ENCODE measurements around the gene PSORS1C1.
"Not testable (repeated sequence)": the region's sequence is repeated elsewhere in the genome, so short reads cannot be mapped to it uniquely, and the experiment has no call there.

PSORS1C1 gene, protein sequence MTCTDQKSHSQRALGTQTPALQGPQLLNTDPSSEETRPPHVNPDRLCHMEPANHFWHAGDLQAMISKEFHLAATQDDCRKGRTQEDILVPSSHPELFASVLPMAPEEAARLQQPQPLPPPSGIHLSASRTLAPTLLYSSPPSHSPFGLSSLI

DNA sequence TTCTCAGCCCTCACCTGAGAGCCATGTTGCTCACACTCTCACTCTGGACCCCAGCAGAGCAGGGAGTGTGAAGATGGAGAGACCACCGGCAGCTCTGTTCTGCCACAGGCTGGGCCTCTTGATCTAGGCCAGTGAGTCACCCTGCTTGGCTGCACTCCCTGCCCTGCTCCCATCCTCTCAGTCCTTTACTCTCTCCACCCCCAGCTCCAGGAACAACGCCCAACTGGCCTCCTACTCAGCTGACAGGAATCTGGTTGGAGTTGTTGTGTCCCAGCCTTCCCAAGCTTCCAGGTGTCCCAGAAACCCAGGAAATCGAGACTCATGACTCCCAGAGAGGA lies at the start of gene PSORS1C1:
TSS of gene PSORS1C1 (plus strand) at position 260 of the 338 bp plus-strand sequence. CDS start 14,833 bp downstream, outside the sequence.
- no peak for DNase-seq

- no peak for DNase-seq
Observed at GRCh38 chr6:31065556-31065955, 49.0 kb upstream of the PSORS1C1 start.

DNA sequence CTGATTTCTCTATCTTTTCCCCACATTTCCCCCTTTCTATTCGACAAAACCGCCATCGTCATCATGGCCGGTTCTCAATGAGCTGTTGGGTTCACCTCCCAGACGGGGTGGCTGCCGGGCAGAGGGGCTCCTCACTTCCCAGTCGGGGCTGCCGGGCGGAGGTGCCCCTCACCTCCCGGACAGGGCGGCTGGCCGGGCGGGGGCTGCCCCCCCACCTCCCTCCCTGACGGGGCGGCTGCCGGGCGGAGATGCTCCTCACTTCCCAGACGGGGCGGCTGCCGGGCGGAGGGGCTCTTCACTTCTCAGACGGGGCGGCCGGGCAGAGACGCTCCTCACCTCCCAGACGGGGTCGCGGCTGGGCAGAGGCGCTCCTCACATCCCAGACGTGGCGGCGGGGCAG lies 47.6 kb upstream of the PSORS1C1 start:
- DNase-seq, result not testable (repeated sequence)

GRCh38 chr6:31067891-31068668 lies 46.5 kb upstream of the PSORS1C1 start:
- DNase-seq, result not testable (repeated sequence)

DNA sequence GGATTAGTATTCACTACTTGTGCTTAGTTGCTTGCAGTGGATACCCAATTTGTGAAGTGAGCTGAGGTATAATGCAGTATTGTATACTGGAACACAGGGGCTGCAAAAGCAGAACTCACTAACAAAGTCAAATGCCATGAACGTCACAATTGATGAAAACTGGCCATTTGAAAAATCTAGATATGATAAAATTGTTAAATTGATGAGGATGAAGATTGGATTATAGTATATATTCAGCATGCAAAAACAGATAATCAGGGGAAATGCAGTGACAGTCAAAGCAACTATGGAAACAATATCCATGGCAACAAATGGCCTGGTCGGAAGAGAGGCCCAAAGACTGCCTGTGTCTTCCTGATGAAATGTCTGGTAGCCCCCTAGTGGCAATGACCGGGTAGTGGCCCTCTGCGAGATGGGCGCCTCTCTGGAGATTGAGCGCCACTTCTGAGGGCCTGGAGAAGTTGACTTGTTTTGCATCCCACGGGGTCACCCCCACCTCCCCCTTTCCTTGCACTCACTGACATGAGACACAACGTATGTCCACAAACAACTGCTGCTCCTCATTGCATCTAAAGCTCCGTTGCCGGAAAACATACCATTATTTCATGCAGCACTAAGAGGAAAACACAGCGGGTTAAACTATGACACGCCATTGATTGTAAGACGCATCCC lies 45.8 kb upstream of the PSORS1C1 start:
- peak; percentile 54 for DNase-seq

DNA sequence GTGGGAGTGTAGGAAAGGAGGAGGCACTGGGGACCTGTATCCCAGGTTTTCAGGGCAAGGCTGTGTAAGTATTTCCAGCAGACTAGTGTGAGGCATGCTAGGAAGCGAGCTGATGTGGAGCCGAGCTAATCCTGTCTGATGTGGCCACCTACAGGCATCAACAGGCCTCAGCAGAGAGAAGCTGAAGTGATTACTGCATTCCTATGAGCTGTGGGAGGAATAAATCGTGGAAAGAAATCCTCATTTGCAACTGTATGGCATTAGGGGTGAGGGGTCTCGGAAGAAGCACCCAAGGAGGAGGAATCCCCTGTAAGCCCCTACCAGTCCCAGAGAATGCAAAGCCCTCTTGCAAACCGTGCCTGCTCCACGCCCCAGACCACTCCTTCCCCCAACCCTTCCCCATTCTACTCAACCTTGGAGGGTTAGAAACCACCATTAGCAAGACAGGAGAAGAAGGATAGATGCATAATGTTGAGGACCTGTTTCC lies 43.8 kb upstream of the PSORS1C1 start:
- DNase-seq, result no peak

DNA sequence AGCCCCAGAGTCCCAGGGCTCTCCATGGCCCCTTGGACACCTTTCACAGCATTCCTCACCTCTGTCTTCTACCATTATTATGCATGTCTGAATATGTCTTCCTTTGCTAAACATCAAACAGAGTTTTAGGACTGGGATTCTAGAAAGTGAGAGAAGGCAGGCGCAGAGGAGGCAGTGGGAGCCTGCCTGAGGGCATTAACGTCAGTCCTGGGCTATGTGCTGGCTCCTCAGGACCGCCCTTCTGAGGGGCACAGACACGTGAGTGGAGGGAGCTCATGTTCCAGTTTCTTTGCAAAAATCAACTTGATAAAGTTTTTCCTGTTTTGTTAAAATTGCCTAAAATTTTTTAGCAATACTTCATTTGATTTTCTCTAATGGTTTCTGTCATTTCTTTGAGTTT lies 40.2 kb upstream of the PSORS1C1 start:
- DNase-seq, result no peak

- no peak for DNase-seq
Observed at GRCh38 chr6:31075528-31075927, 39.1 kb upstream of the PSORS1C1 start.

DNA sequence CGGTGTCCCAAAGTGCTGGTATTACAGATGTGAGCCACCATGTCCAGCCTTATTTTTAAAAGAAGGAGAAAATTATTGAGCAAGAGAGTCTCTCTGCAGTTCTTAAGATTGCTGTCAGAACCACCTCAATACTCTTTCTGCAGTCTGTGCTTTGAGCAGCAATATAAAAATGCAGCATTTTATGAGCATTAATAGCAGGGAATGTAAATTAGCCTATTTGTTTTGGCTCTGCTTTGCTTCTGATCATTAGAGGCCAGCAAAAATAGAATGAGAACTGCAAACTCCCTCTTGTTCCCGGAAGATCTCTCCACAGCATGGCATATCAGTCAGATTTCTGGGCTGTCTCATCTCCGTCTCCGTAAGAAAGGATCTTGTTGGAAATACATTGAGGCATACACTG lies 38.0 kb upstream of the PSORS1C1 start:
- DNase-seq, result no peak

DNA sequence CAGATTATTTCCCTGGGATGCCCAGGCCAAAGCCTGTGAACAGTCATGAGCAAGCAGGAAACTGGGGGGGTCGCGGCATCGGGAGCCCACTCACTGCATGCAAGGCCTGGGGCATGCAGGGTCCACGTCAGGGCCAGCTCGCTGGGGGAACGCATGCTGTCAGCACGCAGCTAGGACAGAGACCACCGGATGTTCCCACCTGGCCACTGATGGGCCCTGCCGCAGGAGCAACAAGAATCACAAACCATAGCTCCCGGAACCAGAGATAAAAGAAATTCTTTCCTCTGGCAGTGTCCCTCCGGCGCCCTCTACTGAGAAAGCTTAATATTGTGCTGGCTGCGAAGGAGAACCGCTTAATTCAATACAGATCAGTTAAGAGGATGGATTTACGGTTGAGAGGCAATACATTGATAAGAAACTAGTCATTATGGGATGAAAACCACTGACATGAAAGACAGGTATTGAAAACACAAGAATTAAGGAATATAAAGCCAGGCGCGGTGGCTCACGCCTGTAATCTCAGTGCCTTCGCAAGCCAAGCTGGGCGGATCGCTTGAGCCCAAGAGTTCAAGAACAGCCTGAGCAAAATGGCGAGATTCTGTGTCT lies 34.8 kb upstream of the PSORS1C1 start:
- peak; percentile 63 for DNase-seq

DNA sequence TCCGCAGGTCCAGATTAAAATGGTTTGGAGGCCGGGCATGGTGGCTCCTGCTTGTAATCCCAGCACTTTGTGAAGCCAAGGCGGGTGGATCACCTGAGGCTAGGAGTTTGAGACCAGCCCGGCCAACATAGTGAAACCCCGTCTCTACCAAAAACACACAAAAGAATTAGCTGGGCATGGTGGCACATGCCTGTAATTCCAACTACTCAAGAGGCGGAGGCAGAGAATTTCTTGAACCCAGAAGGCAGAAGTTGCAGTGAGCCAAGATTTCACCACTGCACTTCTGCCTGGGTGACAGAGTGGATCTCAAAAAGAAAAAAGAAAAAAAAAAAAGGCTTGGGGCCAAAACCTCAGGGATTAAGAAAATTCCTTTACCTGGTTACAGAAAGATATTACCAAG lies 32.7 kb upstream of the PSORS1C1 start:
- no peak for DNase-seq

GRCh38 chr6:31083742-31084354 lies 30.8 kb upstream of the PSORS1C1 start:
- DNase-seq, result peak; percentile 29

DNA sequence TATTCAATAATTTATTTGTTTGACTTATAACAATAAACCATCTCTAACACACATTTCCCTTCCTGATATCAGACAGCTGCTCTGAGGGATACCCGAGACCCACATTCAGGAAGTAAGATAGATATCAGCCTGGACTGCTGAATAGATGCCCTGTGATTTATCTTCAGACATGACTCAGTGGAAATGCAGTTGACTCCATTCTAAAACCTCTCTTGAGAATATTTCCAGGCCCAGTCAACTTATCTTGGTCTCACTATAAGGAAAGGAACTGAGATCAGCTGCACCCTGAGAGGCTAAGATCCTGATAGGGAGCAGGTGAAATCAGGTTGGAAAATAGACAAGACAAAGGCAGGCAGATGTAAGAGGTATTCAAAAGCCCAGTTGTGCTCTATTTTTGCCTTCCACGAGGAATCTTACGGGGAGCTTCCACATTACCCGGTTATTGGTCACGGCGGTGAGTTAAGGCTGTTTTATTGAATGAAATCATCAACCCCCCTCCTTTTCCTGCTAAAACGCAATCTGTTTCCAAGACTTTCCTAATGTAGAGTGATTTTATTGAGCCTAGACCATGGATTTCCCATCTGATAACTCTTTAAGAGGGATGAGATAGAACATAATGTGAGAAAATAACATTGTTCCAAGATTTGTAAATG lies 27.7 kb upstream of the PSORS1C1 start:
- no peak for DNase-seq

GRCh38 chr6:31087494-31088089 lies 27.0 kb upstream of the PSORS1C1 start:
- DNase-seq, result peak; percentile 91

GRCh38 chr6:31090275-31090972 lies 24.2 kb upstream of the PSORS1C1 start:
- no peak for DNase-seq

DNA sequence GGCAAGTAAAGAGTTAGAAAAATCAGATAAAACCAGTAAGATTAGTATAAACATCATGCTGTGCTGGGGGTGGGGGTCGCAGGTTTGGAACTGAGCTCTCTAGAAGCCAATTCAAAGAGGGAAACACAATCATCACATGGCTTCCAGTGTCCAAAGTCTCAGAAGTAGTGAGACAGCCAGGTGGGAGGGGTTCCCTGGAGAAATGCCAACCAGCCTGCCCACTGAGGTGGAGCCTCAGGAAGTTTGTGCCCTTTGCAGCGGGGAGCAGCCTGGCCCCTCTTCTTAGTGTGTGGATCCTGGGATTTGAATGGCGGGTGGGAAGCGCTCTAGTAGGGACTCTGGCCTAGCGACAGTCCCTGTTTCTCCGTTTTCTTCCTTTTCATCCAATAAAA lies 23.6 kb upstream of the PSORS1C1 start:
- DNase-seq, result no peak

GRCh38 chr6:31091680-31092079 lies 22.9 kb upstream of the PSORS1C1 start:
- no peak for DNase-seq

DNA sequence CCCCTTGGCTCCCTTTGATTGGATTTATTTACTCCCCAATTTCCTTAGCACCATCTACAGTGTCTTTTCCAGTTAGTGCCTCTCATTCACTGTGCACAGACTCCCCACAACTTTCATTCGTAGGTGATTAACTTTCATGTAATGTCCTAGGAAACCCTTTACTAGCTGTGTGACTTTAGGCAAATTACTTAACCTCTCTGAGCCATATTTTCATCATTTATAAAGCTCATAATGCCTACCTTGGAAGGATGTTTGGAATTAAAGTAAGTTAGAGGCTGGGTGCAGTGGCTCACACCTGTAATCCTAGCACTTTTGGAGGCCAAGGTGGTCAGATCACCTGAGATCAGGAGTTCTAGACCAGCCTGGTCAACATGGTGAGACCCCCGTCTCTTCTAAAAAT lies 22.4 kb upstream of the PSORS1C1 start:
- DNase-seq, result no peak

DNA sequence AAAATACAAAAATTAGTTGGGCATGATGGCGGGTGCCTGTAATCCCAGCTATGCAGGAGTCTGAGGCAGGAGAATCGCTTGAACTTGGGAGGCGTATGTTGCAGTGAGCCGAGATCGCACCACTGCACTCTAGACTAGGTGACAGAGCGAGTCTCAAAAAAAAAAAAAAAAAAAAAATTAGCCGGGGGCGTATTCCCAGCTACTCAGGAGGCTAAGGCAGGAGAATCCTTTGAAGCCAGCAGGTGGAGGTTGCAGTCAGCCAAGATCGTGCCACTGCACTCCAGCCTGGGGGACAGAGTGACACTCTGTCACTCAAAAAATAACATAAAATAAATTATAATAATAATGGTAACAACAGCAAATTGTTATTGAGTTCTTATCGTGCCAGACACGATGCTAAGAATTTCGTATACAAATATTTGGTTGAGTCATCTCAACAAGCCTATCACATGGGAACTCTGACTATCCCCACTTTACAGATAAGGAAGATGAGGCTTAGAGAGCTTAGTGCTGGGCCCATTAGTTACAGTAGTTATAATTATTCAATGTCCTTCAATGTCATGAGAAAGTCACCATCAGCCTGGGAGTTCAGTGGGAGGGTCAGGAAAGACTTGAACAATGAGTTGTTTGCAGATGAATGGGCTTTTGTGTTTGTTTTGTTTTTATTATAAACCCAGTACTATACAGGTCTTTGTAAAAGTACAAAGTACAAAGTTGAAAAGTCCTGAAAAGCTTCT lies 21.7 kb upstream of the PSORS1C1 start:
- DNase-seq, result no peak

GRCh38 chr6:31094389-31094881 lies 20.2 kb upstream of the PSORS1C1 start:
- DNase-seq, result no peak

DNA sequence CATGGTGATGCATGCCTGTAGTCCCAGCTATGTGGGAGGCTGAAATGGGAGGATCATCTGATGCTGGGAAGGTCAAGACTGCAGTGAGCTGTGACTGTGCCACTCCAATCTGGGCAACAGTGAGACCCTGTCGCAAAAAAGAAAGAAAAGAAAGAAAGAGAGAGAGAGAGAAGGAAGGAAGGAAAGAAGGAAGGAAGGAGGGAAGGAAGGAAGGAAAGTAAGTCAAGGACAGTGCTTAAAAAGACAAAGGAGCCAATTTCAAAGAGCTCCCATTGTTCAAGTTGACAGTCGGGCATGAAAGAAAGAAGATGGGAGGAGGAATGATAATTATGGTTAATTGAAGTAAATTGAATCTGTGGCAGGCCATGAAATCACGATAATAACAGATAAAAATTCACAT lies 18.4 kb upstream of the PSORS1C1 start:
- DNase-seq, result no peak

Data from NCI-H1694 (cell line).